Kidney glomerular epithelial cell (primary cell): ENCODE measurements around the gene VARS2.
"Not testable (repeated sequence)": the region's sequence is repeated elsewhere in the genome, so short reads cannot be mapped to it uniquely, and the experiment has no call there.

Experiments
- DNase-seq: peaks from one replicate; lab custom pipeline; 2025; lab: John Stamatoyannopoulos, UW

VARS2 gene

DNA sequence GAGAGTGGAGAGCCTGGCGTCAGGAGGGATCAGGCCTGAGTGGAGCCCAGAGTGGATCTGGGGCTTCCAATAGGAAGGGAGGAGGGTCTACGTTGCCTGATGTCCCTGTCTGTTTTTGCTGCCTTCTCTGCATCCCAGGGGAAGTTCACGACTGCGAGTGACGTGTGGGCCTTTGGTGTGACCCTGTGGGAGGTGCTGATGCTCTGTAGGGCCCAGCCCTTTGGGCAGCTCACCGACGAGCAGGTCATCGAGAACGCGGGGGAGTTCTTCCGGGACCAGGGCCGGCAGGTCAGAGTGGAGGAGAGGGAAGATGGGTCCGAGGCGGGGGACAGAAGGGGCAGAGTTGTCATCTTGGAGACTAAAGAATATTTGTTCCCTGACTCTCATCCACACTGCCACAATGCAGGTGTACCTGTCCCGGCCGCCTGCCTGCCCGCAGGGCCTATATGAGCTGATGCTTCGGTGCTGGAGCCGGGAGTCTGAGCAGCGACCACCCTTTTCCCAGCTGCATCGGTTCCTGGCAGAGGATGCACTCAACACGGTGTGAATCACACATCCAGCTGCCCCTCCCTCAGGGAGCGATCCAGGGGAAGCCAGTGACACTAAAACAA, 15.2 kb upstream of the VARS2 start:
- no peak for DNase-seq

DNA sequence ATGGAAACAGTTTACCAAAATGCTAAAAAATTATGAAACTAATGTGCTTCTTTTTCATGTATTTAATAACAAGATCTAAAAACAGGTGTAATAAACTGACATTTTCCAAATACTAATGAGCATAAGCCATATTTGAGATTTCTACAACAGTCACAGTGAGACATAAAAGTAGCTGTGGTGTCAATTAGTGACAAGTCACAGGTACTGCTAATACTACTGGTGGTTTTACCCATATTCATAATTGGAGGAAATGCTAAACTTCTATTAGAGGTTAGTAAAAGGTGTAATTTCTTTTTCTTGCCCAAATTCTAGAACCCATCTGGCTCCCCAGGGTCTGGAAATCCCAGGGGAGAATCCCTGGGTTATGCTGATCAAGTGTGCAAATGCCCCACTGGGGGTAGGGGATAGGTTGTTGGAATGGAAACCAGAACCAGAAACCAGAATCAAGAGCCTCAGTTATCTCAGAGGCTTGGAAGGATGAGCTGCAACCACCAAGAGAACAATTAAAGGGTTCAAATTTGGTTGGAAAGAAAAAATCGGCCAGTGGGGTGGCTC, 13.1 kb upstream of the VARS2 start:
- no peak for DNase-seq

DNA sequence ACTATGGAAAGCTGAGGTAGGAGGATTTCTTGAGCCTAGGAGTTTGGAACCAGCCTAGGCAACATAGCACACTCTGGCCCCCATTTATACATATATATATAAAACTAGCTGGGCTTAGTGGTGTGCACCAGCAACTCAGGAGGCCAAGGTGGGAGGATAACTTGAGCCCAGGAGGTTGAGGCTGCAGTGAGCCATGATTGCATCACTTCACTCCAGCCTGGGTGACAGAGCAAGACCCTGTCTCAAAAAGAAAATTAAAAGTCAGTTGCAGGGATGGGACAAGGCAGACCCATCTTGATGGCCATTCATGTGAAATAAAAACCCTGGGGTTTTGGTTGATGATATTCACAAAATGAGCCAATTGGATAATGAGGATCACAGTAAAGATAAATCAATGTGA, 12.6 kb upstream of the VARS2 start:
- no peak for DNase-seq

DNA sequence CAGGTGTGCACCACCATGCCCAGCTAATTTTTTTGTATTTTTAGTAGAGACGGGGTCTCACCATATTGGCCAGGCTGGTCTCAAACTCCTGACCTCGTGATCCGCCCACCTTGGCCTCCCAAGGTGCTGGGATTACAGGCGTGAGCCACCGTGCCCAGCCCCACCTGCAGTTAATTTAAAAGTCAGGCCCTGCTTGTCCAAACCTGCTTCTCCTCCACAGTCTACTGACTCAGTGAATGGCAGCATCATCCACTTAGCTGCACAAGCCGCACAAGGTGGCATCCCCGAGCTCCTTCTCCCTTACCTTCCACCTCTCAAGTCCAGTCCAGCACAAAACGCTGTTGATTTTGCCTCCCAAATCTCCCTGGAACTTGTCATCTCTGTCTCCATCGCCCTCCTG, 11.8 kb upstream of the VARS2 start:
- not testable (repeated sequence) for DNase-seq

DNA sequence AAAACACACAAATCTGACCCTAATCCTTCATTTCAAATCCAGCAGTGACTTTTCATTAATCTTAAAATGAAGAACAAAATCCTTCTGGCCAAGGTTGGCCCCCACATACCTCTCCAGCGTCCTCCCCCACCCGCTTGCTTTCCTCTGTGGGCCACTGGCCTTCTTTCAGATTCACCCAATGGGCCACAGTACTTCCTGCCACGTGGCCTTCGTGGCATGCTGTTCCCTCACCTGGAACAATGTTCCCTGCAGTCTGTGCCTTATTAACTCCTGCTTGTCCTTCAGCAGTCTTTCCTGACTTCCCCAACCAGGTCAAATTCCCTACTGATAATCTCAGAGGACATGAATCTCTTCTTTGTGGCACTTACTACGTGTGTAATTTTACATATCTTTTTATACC, 11.3 kb upstream of the VARS2 start:
- no peak for DNase-seq

DNA sequence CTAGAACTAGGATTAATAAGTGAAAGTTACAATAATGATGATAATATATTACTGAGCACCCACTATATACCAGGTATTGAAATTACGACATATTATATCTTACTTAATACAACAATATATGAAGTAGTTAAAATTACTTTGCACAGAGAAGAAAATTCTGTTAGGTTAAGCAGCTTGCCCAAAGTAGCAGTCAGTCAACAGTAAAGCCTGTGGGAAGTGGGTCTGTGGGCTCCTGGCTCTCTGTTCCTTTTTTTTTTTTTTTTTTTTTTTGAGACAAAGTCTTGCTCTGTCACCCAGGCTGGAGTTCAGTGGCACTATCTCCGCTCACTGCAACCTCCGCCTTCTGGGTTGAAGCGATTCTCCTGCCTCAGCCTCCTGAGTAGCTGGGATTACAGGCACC, 10.8 kb upstream of the VARS2 start:
- DNase-seq, result no peak

DNA sequence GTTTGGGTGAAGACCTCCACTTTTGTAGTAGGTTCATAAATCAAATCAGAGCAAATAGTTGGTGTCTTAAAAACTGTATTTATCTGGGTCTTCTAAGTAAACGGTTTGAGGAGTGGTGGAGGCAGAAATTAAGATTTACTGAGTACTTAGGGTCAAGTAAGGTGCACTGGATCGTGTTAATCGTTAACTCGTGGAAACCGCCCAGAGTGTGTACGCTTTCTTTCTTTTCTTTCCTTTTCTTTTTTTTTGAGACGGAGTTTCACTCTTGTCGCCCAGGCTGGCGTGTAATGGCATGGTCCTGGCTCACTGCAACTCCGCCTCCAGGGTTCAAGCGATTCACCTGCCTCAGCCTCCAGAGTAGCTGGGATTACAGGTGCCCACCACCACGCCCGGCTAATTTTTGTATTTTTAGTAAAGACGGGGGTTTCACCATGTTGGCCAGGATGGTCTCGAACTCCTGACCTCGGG, 6.7 kb upstream of the VARS2 start:
- peak; percentile 6 for DNase-seq

DNA sequence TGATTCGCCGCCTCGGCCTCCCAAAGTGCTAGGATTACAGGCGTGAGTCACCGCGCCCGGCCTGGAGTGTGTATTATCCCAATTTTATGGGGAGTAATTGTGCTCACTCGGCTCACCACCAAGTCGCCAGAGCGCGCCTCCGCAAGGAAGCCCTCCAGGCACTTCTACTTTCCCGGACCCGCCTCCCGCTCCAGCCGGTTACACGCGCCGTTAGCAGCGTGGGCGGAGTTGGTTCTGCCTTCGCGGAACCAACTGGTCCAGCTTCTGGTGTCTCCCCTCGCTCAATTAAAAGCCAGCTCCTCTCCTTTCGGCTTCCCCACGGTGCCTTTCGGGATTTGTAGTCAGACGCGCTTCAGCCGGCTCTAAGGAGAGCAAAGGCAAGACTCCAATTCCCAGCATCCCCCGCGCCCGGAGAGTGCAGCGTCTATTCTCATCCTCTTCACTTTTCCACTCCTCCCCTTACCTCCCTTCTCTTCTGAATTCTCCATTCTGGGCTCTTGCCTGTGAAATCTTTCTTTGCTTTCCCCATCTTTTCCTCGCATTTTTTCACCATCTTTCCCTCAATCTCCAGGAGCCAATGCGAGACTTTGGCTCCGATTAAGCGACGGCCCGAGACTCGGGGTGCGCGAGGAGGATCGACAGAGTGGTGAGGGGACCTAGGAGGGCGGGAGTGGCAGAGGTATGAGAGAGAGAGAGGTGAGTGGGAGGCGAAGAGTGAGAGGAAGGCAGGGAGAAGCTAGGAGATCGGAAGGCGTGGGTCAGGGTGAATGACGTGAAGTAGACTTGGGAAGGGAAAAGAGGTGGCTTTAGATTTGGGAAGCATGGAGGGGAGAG, 6.1 kb upstream of the VARS2 start, which contains the start of gene GTF2H4:
TSS of gene GTF2H4 (plus strand) at position 450 of the 834 bp plus-strand sequence.
- DNase-seq, result peak; percentile 99

DNA sequence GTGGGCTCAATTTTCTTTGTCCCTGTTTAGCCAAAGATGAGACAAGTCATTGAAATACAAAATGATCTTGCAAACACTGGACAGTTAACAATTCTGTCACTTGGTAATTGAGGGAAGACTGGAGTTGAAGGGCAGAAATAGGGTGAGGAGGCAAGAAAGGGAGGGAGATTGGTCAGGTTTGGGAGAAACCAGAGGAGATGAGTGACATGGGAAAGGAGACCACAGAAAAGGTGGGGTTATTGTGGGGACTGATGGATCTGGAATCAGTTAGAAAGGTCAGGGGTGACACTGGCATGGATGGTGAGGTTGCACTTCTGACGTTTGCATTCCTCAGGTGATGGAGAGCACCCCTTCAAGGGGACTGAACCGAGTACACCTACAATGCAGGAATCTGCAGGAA, 5.3 kb upstream of the VARS2 start:
- no peak for DNase-seq

DNA sequence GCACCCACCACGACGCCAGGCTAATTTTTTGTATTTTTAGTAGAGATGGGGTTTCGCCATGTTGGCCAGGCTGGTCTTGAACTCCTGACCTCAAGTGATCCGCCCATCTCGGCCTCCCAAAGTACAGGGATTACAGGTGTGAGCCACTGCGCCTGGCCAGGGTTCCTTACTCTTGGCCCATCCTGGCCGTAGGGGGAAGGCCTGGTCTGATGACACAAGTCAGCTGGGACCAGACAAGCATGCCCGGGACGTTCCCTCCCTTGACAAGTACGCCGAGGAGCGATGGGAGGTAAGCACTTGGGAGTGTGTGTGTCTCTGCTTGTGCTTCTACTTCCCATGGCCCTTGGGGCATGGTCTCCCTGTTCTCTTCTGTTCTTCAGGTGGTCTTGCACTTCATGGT, 3.6 kb upstream of the VARS2 start:
- not testable (repeated sequence) for DNase-seq

DNA sequence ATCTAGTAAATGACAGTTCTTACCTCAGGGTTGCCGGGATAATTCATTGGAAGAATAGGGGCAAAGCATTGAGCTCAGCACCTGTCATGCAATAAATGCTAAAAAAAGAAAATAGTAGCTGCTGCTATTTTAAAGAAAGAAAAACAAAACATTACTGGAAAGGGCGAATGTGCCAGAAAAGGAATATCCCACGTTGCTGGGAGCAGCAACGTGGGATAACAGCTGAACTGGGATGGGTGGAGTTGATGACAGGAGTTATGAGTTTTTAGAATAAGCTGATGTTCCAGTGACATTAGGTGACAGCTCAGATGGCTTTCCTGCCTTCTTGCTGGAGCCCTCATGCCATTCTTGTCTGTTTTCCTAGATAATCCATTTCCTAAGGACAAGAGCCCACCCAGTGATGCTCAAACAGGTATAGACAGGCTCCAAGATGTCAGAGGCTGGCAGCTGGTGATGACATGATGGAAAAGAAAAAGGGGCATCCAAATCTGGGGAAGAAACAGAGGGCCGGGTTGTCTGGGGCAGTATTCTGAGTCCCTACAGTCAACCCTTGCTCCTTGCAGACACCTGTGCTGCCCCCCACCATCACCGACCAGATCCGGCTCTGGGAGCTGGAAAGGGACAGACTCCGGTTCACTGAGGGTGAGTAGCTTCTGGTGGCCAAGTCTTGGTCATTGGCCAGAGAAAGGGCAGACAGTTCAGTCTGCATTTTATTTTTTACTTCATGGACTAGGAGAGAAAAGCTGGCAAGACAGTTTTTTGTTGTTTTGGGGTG, 1.1 kb upstream of the VARS2 start:
- no peak for DNase-seq

DNA sequence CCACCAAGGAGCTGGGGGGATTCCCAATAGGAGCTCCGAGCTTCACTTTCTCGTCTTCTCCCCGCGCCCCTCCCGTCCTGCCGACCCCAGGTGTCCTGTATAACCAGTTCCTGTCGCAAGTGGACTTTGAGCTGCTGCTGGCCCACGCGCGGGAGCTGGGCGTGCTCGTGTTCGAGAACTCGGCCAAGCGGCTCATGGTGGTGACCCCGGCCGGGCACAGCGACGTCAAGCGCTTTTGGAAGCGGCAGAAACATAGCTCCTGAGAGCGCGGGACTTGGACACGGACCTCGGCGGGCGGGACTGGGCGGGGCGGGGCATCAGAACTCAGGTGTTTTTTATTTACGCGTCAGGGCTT, 340 bp upstream of the VARS2 start:
- no peak for DNase-seq

DNA sequence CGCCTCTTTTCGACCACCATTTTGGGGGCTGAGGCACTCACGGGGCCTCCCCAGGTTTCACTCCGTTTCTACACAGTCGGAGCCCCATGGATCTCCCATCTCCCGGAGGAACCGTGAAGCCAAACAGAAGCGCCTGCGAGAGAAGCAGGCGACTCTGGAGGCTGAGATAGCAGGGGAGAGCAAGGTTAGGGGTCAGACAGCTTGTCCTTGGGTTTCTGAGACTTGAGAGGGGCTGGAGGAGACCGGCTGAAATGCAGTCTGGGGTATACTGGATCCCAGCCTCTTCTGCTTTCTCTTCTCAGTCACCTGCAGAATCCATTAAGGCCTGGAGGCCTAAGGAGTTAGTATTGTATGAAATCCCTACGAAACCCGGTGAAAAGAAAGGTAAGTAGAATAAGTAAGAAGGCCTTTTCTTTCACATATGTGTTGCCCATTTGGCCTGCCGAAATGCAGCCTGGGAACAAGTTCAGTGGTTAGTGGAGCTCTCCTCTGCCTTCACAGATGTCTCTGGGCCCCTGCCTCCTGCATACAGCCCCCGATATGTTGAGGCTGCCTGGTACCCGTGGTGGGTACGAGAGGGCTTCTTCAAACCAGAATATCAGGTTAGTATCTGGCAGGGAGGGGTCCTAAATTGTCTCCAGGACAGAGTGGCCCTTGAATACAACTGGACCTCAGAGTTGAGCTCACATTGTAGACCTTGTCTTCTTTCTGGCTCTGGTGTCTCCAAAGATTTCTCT, 984 bp downstream of the VARS2 start:
- no peak for DNase-seq

DNA sequence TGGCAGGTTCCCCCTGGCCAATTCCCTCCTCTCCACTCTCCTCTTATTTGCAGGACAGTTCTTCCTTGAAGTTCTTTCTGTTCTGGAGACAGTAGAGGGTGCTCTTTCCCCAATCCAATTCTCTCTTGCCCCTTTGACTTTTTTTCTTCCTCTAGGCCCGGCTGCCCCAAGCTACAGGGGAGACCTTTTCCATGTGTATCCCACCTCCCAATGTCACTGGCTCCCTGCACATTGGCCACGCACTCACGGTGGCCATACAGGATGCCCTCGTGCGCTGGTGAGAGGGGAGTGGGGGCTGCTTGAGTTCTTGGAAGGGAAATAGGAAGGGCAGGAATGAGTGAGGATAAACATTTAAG, 1.5 kb downstream of the VARS2 start:
- DNase-seq, result peak; percentile 71

DNA sequence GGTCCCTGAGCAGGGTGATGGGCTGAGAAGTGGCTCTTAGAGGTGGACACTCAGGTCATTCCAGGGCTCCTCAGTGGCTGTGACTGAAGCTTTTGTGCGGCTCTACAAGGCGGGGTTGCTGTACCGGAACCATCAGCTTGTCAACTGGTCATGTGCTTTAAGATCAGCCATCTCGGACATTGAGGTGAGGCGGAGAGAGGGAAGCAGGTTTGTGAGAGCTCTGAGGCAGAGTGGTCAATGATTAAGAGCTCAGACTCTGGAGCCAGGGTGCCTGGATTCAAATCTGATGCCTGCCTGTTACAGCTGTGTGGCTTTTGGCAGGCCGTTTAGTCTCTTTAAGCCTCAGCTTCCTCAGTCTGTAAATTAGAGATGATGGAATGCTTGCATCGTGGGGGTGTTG, 3.0 kb downstream of the VARS2 start:
- no peak for DNase-seq

DNA sequence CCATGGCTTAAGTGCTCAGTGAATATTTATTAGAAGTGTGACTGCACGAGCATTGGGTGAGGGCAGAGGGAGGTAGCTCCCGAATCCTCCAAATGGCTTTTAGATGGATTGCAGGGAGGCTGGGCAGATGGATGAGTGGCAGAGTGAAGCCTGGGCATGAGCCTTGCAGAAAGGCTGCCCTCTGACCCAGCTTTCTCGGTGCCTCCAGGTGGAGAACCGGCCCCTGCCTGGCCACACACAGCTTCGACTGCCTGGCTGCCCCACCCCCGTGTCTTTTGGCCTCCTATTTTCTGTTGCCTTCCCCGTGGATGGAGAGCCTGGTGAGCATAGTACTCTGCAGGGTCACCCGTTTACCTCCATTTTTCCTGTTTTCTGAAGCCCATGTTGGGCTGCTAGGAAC, 3.4 kb downstream of the VARS2 start:
- no peak for DNase-seq

DNA sequence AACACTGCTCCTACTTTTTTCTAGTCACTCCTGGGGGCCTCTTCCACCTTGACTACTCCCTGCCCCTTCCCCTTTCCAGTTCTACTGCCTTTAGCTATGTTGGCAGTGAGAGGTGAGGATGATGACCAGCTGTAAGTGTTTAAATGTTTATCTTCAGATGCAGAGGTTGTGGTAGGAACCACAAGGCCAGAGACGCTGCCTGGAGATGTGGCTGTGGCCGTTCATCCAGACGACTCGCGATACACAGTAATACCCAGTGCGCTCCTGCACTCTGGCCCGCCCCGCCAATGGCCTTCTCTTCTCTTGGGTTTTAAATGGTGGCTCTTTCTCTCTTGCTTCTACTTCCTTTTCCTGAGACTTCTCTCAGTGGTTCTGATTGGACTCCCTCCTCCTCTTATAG, 4.6 kb downstream of the VARS2 start:
- DNase-seq, result no peak

DNA sequence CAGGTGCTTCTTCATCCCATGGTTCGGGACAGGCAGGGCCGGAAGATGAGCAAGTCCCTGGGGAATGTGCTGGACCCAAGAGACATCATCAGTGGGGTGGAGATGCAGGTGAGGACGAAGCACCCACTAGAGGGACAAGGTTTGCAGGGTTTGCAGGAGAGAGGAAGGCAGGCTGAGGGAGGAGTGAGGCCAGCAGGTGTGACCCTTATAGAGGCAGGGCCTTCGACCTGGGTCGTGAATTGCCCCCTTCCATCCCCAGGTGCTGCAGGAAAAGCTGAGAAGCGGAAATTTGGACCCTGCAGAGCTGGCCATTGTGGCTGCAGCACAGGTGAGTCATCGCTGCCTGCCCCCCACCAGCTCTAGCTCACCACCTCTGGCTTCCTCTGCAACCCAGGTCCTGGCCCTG, 8.4 kb downstream of the VARS2 start:
- DNase-seq, result no peak

DNA sequence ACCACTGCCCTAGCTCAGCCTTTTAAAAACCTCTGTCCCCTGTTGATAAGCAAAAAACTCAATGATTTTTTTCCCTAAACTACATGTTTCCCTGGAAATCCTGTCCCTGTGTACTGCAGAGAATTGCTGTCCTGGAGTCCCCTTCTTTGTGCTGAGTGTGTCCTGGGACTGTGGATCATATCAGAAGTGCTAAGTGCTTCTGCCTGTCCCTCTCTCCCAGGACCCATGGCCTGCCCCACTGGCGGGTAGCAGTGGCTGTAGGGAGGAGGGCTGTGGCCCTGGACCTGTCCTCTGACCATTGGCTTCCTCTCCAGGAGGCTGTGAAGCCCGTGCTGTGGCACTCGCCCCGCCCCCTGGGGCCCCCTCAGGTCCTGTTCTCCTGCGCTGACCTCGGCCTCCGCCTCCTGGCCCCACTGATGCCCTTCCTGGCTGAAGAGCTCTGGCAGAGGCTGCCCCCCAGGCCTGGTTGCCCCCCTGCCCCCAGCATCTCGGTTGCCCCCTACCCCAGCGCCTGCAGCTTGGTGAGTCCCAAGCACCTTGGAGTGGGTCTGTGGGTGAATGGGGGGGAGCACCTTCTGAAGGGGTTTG, 10.1 kb downstream of the VARS2 start:
- not testable (repeated sequence) for DNase-seq

DNA sequence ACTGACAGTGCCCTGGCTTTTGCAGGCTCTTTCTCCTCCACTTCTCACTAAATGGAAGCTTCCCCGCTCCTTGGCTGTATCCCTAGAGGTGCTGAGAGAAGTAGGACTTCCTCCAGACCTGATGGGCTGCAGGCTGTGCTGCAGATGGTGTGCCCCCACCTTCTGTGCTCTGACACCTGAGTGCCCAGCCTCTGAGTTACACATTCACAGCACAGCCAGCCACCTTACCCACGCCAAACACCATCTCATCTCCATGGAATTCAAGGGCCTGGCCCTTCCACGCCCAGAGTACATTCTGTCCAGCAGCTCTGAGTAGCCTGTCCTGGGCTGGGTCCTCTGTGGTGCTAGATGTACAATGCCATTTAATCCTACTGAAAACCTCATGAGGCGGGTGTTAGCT, 12.6 kb downstream of the VARS2 start:
- peak; percentile 47 for DNase-seq

DNA sequence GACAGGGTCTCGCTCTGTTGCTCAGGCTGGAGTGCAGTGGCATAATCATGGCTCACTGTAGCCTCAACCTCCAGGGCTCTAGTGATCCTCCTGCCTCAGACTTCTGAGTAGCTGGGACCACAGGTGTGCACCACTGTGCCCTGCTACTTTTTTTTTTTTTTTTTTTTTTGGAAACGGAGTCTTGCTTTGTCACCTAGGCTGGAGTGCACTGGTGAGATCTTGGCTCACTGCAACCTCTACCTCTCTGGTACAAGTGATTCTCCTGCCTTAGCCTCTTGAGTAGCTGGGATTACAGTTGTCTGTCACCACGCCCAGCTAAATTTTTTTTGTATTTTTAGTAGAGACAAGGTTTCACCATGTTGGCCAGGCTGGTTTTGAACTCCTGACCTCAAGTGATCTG, 13.0 kb downstream of the VARS2 start:
- not testable (repeated sequence) for DNase-seq

DNA sequence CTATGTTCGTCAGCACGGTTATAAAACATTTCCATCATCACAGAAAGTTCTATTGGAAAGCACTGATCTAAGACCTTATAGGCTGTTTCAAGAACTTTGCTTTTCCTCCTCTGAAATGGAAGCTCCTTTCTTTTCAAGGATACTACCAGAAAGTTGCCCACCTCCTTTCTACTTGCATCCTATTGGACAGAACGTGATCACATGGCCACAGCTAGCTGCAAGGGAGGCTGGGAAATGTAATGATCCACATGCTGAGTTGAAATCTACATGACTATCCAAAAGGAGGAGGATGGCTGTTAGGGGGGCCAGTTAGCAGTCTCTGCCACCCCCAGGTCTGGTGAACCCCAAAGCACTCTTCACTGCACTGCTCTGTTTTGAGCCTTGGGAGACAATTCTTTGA, 14.6 kb downstream of the VARS2 start:
- DNase-seq, result no peak
